Hepatocyte (in vitro differentiated cells): ENCODE results near the gene CGN. TPM values are rescaled to one million over a fixed set of nuclear protein-coding genes. Genes with fewer than 3 reads are reported as not detected.

ENCODE experiments used
- DNase-seq: peaks from one replicate; pipeline ENCODE4 v3.0.0-alpha.2; 2016; ENCODE audit warnings: low spot score
- H2AFZ ChIP-seq: fragments of 200-600 bp; sonication (generic); 2 replicates; pipeline ENCODE4 v1.6.0; 2016; ENCODE audit warnings: antibody characterized with exemption, mild to moderate bottlenecking
- H3K27ac ChIP-seq: fragments of 200-600 bp; sonication (generic); 2 replicates; pipeline ENCODE4 v1.5.1; 2016; ENCODE audit warnings: mild to moderate bottlenecking
- H3K27me3 ChIP-seq: fragments of 200-600 bp; sonication (generic); 2 replicates; pipeline ENCODE4 v1.6.1; 2016
- H3K36me3 ChIP-seq: fragments of 200-600 bp; sonication (generic); replicated peaks from 2 replicates; pipeline ENCODE4 v1.5.1; 2016; ENCODE audit warnings: low read depth; ENCODE audit not compliant: insufficient read depth
- H3K4me1 ChIP-seq: fragments of 200-600 bp; sonication (generic); 2 replicates; pipeline ENCODE4 v1.5.1; 2016; ENCODE audit warnings: mild to moderate bottlenecking, moderate library complexity; ENCODE audit not compliant: insufficient read depth
- H3K4me2 ChIP-seq: fragments of 200-600 bp; sonication (generic); 2 replicates; pipeline ENCODE4 v1.6.0; 2016
- H3K4me3 ChIP-seq: fragments of 200-600 bp; sonication (generic); 2 replicates; pipeline ENCODE4 v1.5.1; 2016; ENCODE audit warnings: mild to moderate bottlenecking
- H3K79me2 ChIP-seq: fragments of 200-600 bp; sonication (generic); 2 replicates; pipeline ENCODE4 v1.6.0; 2017; ENCODE audit warnings: mild to moderate bottlenecking
- H3K9me2 ChIP-seq: fragments of 200-600 bp; sonication (generic); replicated peaks from 2 replicates; pipeline ENCODE4 v1.6.0; 2017; ENCODE audit warnings: mild to moderate bottlenecking; ENCODE audit not compliant: insufficient read depth
- H3K9me3 ChIP-seq: fragments of 200-600 bp; sonication (generic); 2 replicates; pipeline ENCODE4 v1.5.1; 2016; ENCODE audit warnings: low read depth, mild to moderate bottlenecking
- H4K20me1 ChIP-seq: fragments of 200-600 bp; sonication (generic); 2 replicates; pipeline ENCODE4 v1.6.0; 2016; ENCODE audit warnings: mild to moderate bottlenecking; ENCODE audit not compliant: insufficient read depth, poor library complexity, severe bottlenecking
- EZH2 ChIP-seq: fragments of 200-600 bp; sonication (generic); IDR thresholded peaks from 2 replicates; pipeline ENCODE4 v1.6.1; 2016; ENCODE audit warnings: antibody characterized with exemption, mild to moderate bottlenecking, borderline replicate concordance
- EZH2phosphoT487 ChIP-seq: fragments of 200-600 bp; sonication (generic); IDR thresholded peaks from one replicate; pipeline ENCODE4 v1.6.1; 2018; ENCODE audit warnings: antibody characterized with exemption, mild to moderate bottlenecking, low read depth, moderate library complexity; ENCODE audit not compliant: unreplicated experiment, severe bottlenecking
- WGBS: methylation state at CpG from one replicate; pipeline ENCODE4 v1.1.6; 2016; ENCODE audit warnings: low lambda C conversion rate; ENCODE audit errors: missing lambda C conversion rate; 5-methylcytosine and 5-hydroxymethylcytosine counted together
- polyA plus RNA-seq: library from polyadenylated mRNA; unstranded; fragments of >200 nt; fragmentation: Nextera tagmentation; extraction: Ambion mirVana; gene quantifications from 2 replicates; pipeline ENCODE4 v1.2.1, GENCODE V29; 2016
- total RNA-seq: library from RNA; depleted of rRNA; stranded (reverse); fragments of >200 nt; gene quantifications from 2 replicates; pipeline ENCODE4 v1.2.3, GENCODE V29; 2014
- TF ChIP-seq, protein P1 (sequence below): fragments of 200-600 bp; sonication (generic); IDR thresholded peaks from 2 replicates; pipeline ENCODE4 v1.5.1; 2016; ENCODE audit warnings: antibody characterized with exemption, mild to moderate bottlenecking; ENCODE audit not compliant: poor library complexity

CGN gene
- total and polyA plus RNA-seq, 2 experiments from 2014 or later: 46.3 to 58.2 TPM

DNA sequence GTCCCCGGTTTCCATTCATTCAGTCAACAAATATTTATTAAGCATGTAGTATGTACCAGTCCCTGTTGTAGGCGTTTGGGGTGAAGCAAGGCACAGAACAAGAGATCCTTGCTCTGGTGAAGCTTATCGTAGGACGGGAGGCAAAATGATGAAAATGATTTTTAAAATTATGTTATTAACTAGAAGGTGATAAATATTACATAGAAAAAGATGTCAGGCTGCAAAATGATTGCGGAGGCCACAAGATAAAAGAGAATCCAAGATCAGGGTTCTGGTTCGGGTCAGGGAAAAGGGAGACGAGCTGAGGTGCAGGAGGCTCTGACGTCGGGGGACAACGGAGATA, 602 bp upstream of the CGN start:
- Histone ChIP-seq H3K27ac (peak overlapping the region; percentile 94), H3K9me2 (no peaks in the 10 kb centered on the region), H4K20me1 (no peaks in the 10 kb centered on the region), H3K4me1 (peaks cover 8% of the 10 kb centered on the region), H3K4me2 (peak overlapping the region; percentile 92), H2AFZ (peak overlapping the region; percentile 50), H3K79me2 (peaks cover 19% of the 10 kb centered on the region), H3K27me3 (no peaks in the 10 kb centered on the region), H3K9me3 (no peaks in the 10 kb centered on the region), H3K36me3 (no peaks in the 10 kb centered on the region), H3K4me3 (peak overlapping the region; percentile 37)
- no peak for DNase-seq
- TF ChIP-seq EZH2: no peak
- 7% methylated on average over 10 of the region's 10 CpGs for WGBS

- TF ChIP-seq EZH2: no peak
- TF ChIP-seq, protein P1, sequence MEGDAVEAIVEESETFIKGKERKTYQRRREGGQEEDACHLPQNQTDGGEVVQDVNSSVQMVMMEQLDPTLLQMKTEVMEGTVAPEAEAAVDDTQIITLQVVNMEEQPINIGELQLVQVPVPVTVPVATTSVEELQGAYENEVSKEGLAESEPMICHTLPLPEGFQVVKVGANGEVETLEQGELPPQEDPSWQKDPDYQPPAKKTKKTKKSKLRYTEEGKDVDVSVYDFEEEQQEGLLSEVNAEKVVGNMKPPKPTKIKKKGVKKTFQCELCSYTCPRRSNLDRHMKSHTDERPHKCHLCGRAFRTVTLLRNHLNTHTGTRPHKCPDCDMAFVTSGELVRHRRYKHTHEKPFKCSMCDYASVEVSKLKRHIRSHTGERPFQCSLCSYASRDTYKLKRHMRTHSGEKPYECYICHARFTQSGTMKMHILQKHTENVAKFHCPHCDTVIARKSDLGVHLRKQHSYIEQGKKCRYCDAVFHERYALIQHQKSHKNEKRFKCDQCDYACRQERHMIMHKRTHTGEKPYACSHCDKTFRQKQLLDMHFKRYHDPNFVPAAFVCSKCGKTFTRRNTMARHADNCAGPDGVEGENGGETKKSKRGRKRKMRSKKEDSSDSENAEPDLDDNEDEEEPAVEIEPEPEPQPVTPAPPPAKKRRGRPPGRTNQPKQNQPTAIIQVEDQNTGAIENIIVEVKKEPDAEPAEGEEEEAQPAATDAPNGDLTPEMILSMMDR: peak; percentile 11
- peak; percentile 74 for DNase-seq
- no peaks in the 10 kb centered on the region for H3K9me2 ChIP-seq
- H3K9me3 ChIP-seq: no peaks in the 10 kb centered on the region
- WGBS: 2% methylated on average over 18 of the region's 23 CpGs
- H4K20me1 ChIP-seq: no peaks in the 10 kb centered on the region
- peaks cover 19% of the 10 kb centered on the region for H3K4me1 ChIP-seq
- peak overlapping the region; percentile 62 for H3K4me3 ChIP-seq
- peaks cover 29% of the 10 kb centered on the region for H3K79me2 ChIP-seq
- peak overlapping the region; percentile 45 for H2AFZ ChIP-seq
- H3K4me2 ChIP-seq: peak overlapping the region; percentile 92
- H3K27ac ChIP-seq: peak overlapping the region; percentile 98
- no peaks in the 10 kb centered on the region for H3K36me3 ChIP-seq
- no peaks in the 10 kb centered on the region for H3K27me3 ChIP-seq
Observed at GRCh38 chr1:151511636-151512215, 539 bp downstream of the CGN start.

DNA sequence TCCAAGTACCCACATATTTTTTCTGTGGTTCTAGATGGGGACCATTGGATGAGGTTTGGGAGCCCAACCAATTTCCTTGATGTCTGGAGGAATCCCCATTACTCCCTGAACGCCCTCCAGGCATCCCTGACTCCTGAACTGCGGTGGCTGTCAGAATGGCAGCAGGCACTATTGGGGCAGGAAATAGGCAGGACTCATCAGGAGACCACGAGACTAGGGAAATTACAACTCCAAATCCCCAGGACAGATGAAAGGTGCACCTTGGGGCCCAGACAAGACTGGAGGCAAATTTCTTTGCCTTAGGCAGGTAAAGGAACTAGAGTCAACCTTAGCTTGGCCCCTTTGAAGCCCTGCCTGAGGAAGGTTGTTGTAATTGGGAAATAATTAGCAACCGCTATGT, 1.1 kb downstream of the CGN start:
- H2AFZ ChIP-seq: no peak overlapping the region
- H3K9me3 ChIP-seq: no peaks in the 10 kb centered on the region
- TF ChIP-seq EZH2phosphoT487: no peak
- peak overlapping the region; percentile 92 for H3K4me2 ChIP-seq
- peaks cover 35% of the 10 kb centered on the region for H3K79me2 ChIP-seq
- peak overlapping the region; percentile 62 for H3K4me3 ChIP-seq
- no peaks in the 10 kb centered on the region for H3K9me2 ChIP-seq
- WGBS: 19% methylated on average over 4 of the region's 4 CpGs
- no peak for DNase-seq
- H3K4me1 ChIP-seq: peaks cover 21% of the 10 kb centered on the region
- no peaks in the 10 kb centered on the region for H4K20me1 ChIP-seq
- peak overlapping the region; percentile 98 for H3K27ac ChIP-seq
- no peaks in the 10 kb centered on the region for H3K27me3 ChIP-seq
- H3K36me3 ChIP-seq: no peaks in the 10 kb centered on the region

- H2AFZ ChIP-seq: no peak overlapping the region
- TF ChIP-seq, protein P1: no peak
- TF ChIP-seq EZH2 (no peak), EZH2phosphoT487 (no peak)
- no peaks in the 10 kb centered on the region for H3K36me3 ChIP-seq
- no peaks in the 10 kb centered on the region for H3K9me3 ChIP-seq
- peak overlapping the region; percentile 92 for H3K4me2 ChIP-seq
- WGBS: 15% methylated on average over 8 of the region's 8 CpGs
- H3K27me3 ChIP-seq: no peaks in the 10 kb centered on the region
- H3K4me1 ChIP-seq: peaks cover 21% of the 10 kb centered on the region
- DNase-seq: peak; percentile 79
- H4K20me1 ChIP-seq: no peaks in the 10 kb centered on the region
- H3K79me2 ChIP-seq: peaks cover 42% of the 10 kb centered on the region
- H3K27ac ChIP-seq: peak overlapping the region; percentile 98
- no peaks in the 10 kb centered on the region for H3K9me2 ChIP-seq
- peak overlapping the region; percentile 62 for H3K4me3 ChIP-seq
Observed at GRCh38 chr1:151512801-151513625, 1.8 kb downstream of the CGN start.
